HepG2 (cell line): Measurements from ENCODE around the gene ENO1. TPM values are rescaled to one million over a fixed set of nuclear protein-coding genes. Genes with fewer than 3 reads are reported as not detected.

Source experiments
- AGO2 ChIP-seq: fragments of 200-400 bp; formaldehyde crosslinking; optimal IDR thresholded peaks from 2 replicates; pipeline ENCODE3; 2017; ENCODE audit warnings: mild to moderate bottlenecking, low read depth, low read length, moderate library complexity
- ARID3A ChIP-seq: IDR thresholded peaks from 2 replicates; pipeline ENCODE4 v1.6.1; 2012; ENCODE audit warnings: low read depth, low read length, improper control_type of control experiment
- ATRX ChIP-seq: sonication (generic); formaldehyde crosslinking; IDR thresholded peaks from 2 replicates; pipeline ENCODE4 v1.4.0; 2020; ENCODE audit warnings: missing genetic modification reagents, borderline replicate concordance
- CBFB ChIP-seq: sonication (generic); formaldehyde crosslinking; IDR thresholded peaks from 2 replicates; pipeline ENCODE4 v1.4.0; 2020; ENCODE audit warnings: missing genetic modification reagents
- FOSL2 ChIP-seq: sonication (generic); formaldehyde crosslinking; IDR thresholded peaks from 2 replicates; pipeline ENCODE4 v1.4.0; 2020; ENCODE audit warnings: missing genetic modification reagents
- GTF2F1 ChIP-seq: fragments of 150-350 bp; IDR thresholded peaks from 2 replicates; pipeline ENCODE4 v1.6.1; 2014; ENCODE audit warnings: low read length
- HHEX ChIP-seq: IDR thresholded peaks from 2 replicates; pipeline ENCODE4 v1.6.1; 2016; ENCODE audit warnings: control low read depth
- HMG20A ChIP-seq: IDR thresholded peaks from 2 replicates; pipeline ENCODE4 v1.6.1; 2016; ENCODE audit warnings: borderline replicate concordance
- IKZF5 ChIP-seq: IDR thresholded peaks from 2 replicates; pipeline ENCODE4 v1.6.1; 2018; ENCODE audit warnings: missing genetic modification reagents, mild to moderate bottlenecking, missing compliant biosample characterization
- MAFK ChIP-seq, 2 experiments: IDR thresholded peaks in 1 of 2; conservative IDR thresholded peaks in 1 of 2; 2 replicates each; pipeline ENCODE4 v1.6.1; 2011; ENCODE audit warnings: improper control_type of control experiment in 2 of 2, low read length in 2 of 2
- MXD4 ChIP-seq: IDR thresholded peaks from 2 replicates; pipeline ENCODE4 v1.6.1; 2016; ENCODE audit warnings: mild to moderate bottlenecking, missing biosample characterization, missing genetic modification reagents
- PAWR ChIP-seq: sonication (generic); formaldehyde crosslinking; IDR thresholded peaks from 2 replicates; pipeline ENCODE4 v1.4.0; 2020; ENCODE audit warnings: missing genetic modification reagents, mild to moderate bottlenecking, borderline replicate concordance
- PHF21A ChIP-seq: sonication (generic); formaldehyde crosslinking; IDR thresholded peaks from 2 replicates; pipeline ENCODE4 v1.5.0; 2020; ENCODE audit warnings: mild to moderate bottlenecking, missing genetic modification reagents
- RXRA ChIP-seq: sonication (generic); formaldehyde crosslinking; IDR thresholded peaks from 2 replicates; pipeline ENCODE4 v1.5.1; 2020; ENCODE audit warnings: missing genetic modification reagents
- TFDP2 ChIP-seq: sonication (generic); formaldehyde crosslinking; IDR thresholded peaks from 2 replicates; pipeline ENCODE4 v1.4.0; 2020; ENCODE audit warnings: missing genetic modification reagents
- TIGD3 ChIP-seq: sonication (generic); formaldehyde crosslinking; IDR thresholded peaks from 2 replicates; pipeline ENCODE4 v1.5.1; 2020; ENCODE audit warnings: mild to moderate bottlenecking, missing genetic modification reagents, borderline replicate concordance
- ZNF276 ChIP-seq: sonication (generic); formaldehyde crosslinking; IDR thresholded peaks from 2 replicates; pipeline ENCODE4 v1.4.0; 2020; ENCODE audit warnings: mild to moderate bottlenecking, low read depth, missing genetic modification reagents
- ZNF441 ChIP-seq: sonication (generic); formaldehyde crosslinking; IDR thresholded peaks from 2 replicates; pipeline ENCODE4 v1.7.0; 2021; ENCODE audit warnings: missing genetic modification reagents, borderline replicate concordance
- ZNF549 ChIP-seq: sonication (generic); formaldehyde crosslinking; IDR thresholded peaks from 2 replicates; pipeline ENCODE4 v1.5.0; 2020; ENCODE audit warnings: missing genetic modification reagents
- ZNF652 ChIP-seq: IDR thresholded peaks from 2 replicates; pipeline ENCODE4 v1.6.1; 2016; ENCODE audit warnings: low read depth, borderline replicate concordance
- polyA plus RNA-seq, 8 experiments: library from polyadenylated mRNA; depleted of rRNA in 3 of 8; stranded (reverse) in 7 of 8; unstranded in 1 of 8; fragments of >200 nt; fragmentation: Illumina TruSeq in 4 of 8; extraction: Trizol in 4 of 8; gene quantifications; 2 replicates each; pipeline versions ENCODE4 v1.2.1 to v1.2.3, GENCODE V29; 2011 to 2016; ENCODE audit warnings: low read depth in 4 of 8, missing spikeins in 1 of 8, mixed read lengths in 1 of 8; ENCODE audit not compliant: insufficient read depth in 1 of 8
- total RNA-seq, 5 experiments: library from RNA; depleted of rRNA; stranded (reverse); fragments of >200 nt; fragmentation: Illumina TruSeq; extraction: Trizol; gene quantifications; 2 replicates each; pipeline ENCODE4 v1.2.3, GENCODE V29; 2016; ENCODE audit warnings: low read depth in 1 of 5

The ENO1 gene
- total and polyA plus RNA-seq, 2 of the 13 experiments (the other 11 are each of a cell fraction or from before 2014, with no cell fraction given), result 1,559 to 3,103 TPM

- peak; percentile 21; the same call in 1 of the 2 replicates for TF ChIP-seq CBFB (CRISPR knock-in tag)
- TF ChIP-seq ARID3A, result 0 out of 2 replicates have a peak, but pooled peaks have one; percentile 5
- TF ChIP-seq ZNF549, result 0 out of 2 replicates have a peak, but pooled peaks have one; percentile 75
- TF ChIP-seq MAFK (conservative IDR thresholded peaks at IDR 0.05 in 1 of 2, IDR thresholded peaks at IDR 0.05 in 1 of 2; ENCODE audit: low read length in 2 of 2), result no peak; a peak in 1 of 4 replicates
- 0 out of 2 replicates have a peak, but pooled peaks have one; percentile 5 for TF ChIP-seq MXD4 (CRISPR knock-in tag)
- peak; percentile 94 for TF ChIP-seq ZNF441 (CRISPR knock-in tag)
- TF ChIP-seq PAWR, result no peak
- no peak for TF ChIP-seq HMG20A (CRISPR knock-in tag)
- peak; percentile 96; the same call in 1 of the 2 replicates for TF ChIP-seq ZNF276 (CRISPR knock-in tag)
- TF ChIP-seq GTF2F1, result no peak
- TF ChIP-seq ZNF652, result no peak
- peak; percentile 34 for TF ChIP-seq AGO2
- 0 out of 2 replicates have a peak, but pooled peaks have one; percentile 13 for TF ChIP-seq IKZF5 (CRISPR knock-in tag)
- peak; percentile 95 for TF ChIP-seq TFDP2 (CRISPR knock-in tag)
- peak; percentile 85; the same call in 1 of the 2 replicates for TF ChIP-seq RXRA (CRISPR knock-in tag)
- TF ChIP-seq FOSL2 (CRISPR knock-in tag), result peak; percentile 34; the same call in 1 of the 2 replicates
- peak; percentile 30; the same call in 1 of the 2 replicates for TF ChIP-seq TIGD3 (CRISPR knock-in tag)
- TF ChIP-seq HHEX (CRISPR knock-in tag), result no peak
- peak; percentile 81 for TF ChIP-seq PHF21A (CRISPR knock-in tag)
- TF ChIP-seq ATRX (CRISPR knock-in tag), result no peak
Observed at GRCh38 chr1:8878698-8879463, 395 bp upstream of the ENO1 start (continued).
